ENCODE results near the gene PNMA5. TPM values are rescaled to one million over a fixed set of nuclear protein-coding genes. Genes with fewer than 3 reads are reported as not detected.
"Not testable (repeated sequence)": the region's sequence is repeated elsewhere in the genome, so short reads cannot be mapped to it uniquely, and the experiment has no call there.

PNMA5 gene
- total RNA-seq, 2 experiments from 2014 or later: 0.15 TPM; not detected in 1

DNA sequence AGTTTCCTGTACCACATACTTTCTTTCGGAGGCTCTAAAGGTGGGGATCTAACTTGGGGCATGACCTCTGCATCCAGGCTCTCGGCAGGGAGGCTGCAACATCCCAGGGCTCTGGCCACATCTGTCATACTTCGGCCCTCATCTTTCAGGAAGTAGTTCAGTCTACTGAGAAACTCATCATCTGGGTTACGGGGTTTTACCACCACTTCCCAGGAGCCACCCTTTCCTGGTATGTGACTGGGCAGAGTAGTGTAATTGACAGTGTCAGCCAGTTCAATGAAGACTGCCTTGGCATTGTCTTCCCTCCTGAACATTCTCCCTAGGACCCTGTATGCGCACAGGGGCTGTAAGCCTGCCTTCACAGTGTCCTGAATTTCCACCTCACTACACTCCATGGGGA is 2.8 kb downstream of the PNMA5 start:
- Mint-ChIP-seq H3K4me1 (peaks cover 33% of the 10 kb centered on the region), H3K27ac (peak overlapping the region; percentile 72), H3K36me3 (no peaks in the 10 kb centered on the region), H3K9me3 (ENCODE audit: low read depth) (no peaks in the 10 kb centered on the region), H3K27me3 (no peaks in the 10 kb centered on the region), H3K4me3 (no peak overlapping the region)
- CTCF ChIA-PET: interaction anchor here (1.5 kb wide), 1 partner anchor 42 kb away, joined by 3 read pairs; no protein-coding TSS in a partner anchor
- no peak for DNase-seq
- no peak for ATAC-seq

DNA sequence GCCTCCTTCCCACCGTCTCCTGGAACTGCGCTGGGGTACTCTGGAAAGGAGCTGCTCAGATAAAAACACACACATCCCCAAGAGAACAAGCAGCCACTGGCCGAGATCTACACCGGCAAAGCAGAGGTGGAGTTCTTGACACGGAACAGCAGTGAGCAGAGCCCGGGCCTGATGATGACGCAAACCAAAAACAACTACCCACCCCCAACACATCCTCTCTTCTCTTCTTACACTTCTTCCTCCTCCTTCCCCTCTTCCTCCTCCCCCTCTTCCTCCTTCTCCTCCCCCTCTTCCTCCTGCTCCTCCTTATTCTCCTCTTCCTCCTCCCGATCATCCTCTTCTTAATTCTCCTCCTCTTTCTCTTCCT is 4.6 kb downstream of the PNMA5 start:
- CTCF ChIA-PET: interaction anchor here (1.7 kb wide), 1 partner anchor 8 kb away, joined by 3 read pairs; no protein-coding TSS in a partner anchor
- Mint-ChIP-seq H3K4me3 (peak overlapping the region; percentile 50), H3K4me1 (peaks cover 33% of the 10 kb centered on the region), H3K27ac (peak overlapping the region; percentile 66), H3K36me3 (no peaks in the 10 kb centered on the region), H3K27me3 (no peaks in the 10 kb centered on the region), H3K9me3 (ENCODE audit: low read depth) (no peaks in the 10 kb centered on the region)
- ATAC-seq: peak; percentile 52
- no peak for DNase-seq

DNA sequence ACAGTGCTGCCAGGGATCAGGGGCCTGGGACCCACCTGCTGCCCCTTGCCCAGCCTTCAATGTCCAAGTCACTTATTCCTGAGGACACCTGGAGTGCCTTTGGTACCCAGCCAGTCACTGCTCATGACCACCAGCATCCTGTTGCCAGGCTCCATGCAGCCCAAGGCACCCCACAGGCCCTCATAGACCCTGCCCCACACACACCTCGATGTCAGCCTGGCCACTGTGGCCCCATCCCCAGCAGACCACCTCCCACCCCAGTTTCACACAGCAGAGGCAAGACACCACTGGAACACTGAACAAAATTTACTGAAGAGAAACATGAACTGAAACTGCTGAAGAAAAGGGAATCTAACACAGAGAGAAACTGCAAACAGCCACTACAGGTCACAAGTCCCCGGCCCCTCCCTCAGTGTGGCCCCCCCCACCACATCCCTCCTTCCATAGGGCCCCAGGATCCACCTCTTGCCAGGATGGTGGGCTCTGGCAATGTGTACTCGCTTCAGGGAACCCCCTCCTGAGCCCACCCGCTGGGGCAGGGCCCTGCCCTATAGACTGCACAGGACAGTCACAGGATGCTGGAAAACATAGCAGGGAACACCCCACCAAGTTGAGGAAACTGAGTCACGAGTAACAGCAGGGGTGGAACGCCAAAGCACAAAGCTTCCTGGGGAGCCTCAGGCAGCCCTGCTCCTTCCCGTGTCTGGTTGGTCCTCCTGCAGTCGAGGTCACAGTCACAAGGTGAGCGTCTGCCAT is 5.2 kb downstream of the PNMA5 start:
- ATAC-seq (peak; percentile 18), DNase-seq (no peak)
- H3K4me1 Mint-ChIP-seq: peaks cover 33% of the 10 kb centered on the region
- no peaks in the 10 kb centered on the region for H3K36me3 Mint-ChIP-seq
- H3K9me3 Mint-ChIP-seq (ENCODE audit: low read depth): no peaks in the 10 kb centered on the region
- CTCF ChIA-PET: interaction anchor here (1.7 kb wide), 1 partner anchor 9 kb away, joined by 3 read pairs; no protein-coding TSS in a partner anchor
- no peaks in the 10 kb centered on the region for H3K27me3 Mint-ChIP-seq
- H3K27ac Mint-ChIP-seq: peak overlapping the region; percentile 66
- H3K4me3 Mint-ChIP-seq: peak overlapping the region; percentile 50

DNA sequence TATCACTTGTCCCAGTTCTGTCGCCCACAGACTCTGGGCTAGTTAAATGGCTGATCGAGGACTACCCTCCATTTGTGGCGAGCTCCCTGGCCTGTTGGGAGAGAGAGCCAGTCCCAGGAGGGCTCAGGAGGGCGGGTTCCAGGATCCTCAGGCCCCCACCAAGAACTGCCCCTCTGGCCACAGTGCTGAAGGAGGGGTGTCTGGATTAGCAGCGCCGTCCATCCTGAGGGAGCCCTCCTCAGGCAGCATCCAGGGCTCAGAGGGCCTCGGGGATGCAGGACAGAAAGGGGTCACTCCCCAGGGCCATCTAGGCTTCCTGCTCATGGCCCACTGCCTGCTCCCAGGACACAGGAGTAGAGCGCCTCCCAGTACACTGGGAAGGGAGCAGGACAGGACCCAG is 6.1 kb downstream of the PNMA5 start:
- ATAC-seq: no peak
- H3K27ac Mint-ChIP-seq: no peak overlapping the region
- no peaks in the 10 kb centered on the region for H3K27me3 Mint-ChIP-seq
- DNase-seq: no peak
- CTCF ChIA-PET: no interaction called here
- no peaks in the 10 kb centered on the region for H3K36me3 Mint-ChIP-seq
- peaks cover 33% of the 10 kb centered on the region for H3K4me1 Mint-ChIP-seq
- H3K9me3 Mint-ChIP-seq (ENCODE audit: low read depth): no peaks in the 10 kb centered on the region
- no peak overlapping the region for H3K4me3 Mint-ChIP-seq

DNA sequence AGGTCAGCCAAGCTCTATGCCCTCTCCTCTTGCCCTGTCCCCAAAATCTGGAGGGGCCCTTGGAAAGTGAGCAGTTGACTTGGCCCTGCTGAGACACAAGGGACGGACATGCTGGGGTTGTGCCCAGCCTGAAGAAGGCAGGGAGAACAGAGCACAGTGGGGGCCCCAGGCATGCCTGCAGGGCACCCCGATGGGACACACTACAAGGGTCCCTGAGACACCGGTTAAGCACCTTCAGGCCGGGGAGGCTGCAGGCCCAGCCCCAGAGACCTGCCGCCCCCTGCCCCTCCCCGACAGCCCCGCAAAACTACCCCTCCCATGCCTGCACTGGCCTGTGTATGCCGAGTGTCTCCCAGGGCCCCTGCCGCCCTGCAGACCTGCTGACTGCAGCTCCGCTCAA is 6.8 kb downstream of the PNMA5 start:
- H3K4me3 Mint-ChIP-seq; H3K27ac Mint-ChIP-seq; ATAC-seq; H3K36me3 Mint-ChIP-seq; H3K27me3 Mint-ChIP-seq; CTCF ChIA-PET; H3K9me3 Mint-ChIP-seq (ENCODE audit: low read depth); DNase-seq: not testable (repeated sequence)
- H3K4me1 Mint-ChIP-seq: peaks cover 32% of the 10 kb centered on the region

DNA sequence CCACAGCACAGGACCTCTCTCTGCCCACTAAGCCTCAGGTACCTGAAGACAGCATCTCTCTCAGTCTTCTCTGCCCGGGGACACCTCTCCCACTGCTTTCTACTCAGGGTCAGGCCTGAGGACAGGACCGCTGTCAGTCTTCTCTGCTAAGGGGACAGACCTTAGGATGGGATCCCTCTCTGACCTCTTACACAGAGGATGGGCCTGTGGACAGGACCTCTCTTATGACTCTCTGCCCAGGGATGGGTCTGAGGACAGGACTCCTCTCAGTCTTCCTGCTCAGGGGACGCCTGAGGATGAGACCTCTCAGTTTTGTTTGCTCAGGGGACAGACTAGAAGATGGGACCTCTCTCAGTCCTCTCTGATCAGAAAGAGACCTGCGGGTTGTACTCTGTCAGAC is 8.5 kb downstream of the PNMA5 start:
- CTCF ChIA-PET; ATAC-seq; H3K27me3 Mint-ChIP-seq; H3K4me3 Mint-ChIP-seq; DNase-seq; H3K9me3 Mint-ChIP-seq (ENCODE audit: low read depth); H3K27ac Mint-ChIP-seq; H3K36me3 Mint-ChIP-seq: not testable (repeated sequence)
- peaks cover 14% of the 10 kb centered on the region for H3K4me1 Mint-ChIP-seq

DNA sequence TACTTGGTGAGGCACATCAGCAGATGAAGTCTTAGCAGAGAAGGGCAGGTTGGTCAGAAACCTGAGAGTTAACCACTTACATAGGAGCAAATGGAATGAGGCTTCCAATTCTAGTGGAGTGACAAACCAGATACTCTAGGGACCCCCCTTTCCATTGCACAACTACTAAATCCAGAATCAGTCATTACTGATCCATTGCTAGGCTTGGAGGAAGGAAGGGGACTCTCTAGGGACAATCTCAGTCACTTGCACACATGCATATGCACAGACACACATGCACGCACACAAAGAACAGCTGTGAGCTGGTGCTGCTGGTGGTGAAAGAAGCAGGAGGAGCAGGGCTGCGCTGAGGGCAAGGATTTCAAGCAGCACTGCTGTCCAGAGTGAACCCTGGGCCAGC is 25.7 kb downstream of the PNMA5 start:
- H3K36me3 Mint-ChIP-seq: no peaks in the 10 kb centered on the region
- no peak overlapping the region for H3K4me3 Mint-ChIP-seq
- H3K9me3 Mint-ChIP-seq (ENCODE audit: low read depth): no peaks in the 10 kb centered on the region
- CTCF ChIA-PET: no interaction called here
- DNase-seq (no peak), ATAC-seq (no peak)
- H3K27me3 Mint-ChIP-seq: no peaks in the 10 kb centered on the region
- H3K4me1 Mint-ChIP-seq: no peaks in the 10 kb centered on the region
- no peak overlapping the region for H3K27ac Mint-ChIP-seq

DNA sequence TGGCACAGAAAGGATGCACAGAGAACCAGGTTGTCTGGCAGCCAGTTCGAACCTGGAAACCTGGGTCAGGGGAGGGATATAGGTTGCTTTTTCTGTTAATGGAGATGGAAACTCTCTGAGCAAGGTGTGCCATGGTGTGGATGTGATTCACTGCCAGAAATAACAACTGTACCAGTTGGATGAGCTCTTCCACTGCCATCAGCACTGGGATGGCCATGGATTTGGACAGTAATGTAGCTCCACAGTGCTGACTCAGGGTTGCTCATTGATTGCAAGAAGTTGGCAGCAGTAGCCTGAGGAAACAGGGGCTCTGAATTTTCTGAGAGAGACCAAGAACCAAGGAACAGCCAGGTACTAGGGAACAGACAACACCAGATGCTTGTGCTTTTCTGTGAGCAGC is 33.8 kb downstream of the PNMA5 start:
- CTCF ChIA-PET: interaction anchor here (0.8 to 2.6 kb wide), 4 partner anchors 18 to 707 kb away, joined by 3 to 10 read pairs (median 6); no protein-coding TSS in a partner anchor
- no peaks in the 10 kb centered on the region for H3K9me3 Mint-ChIP-seq (ENCODE audit: low read depth)
- H3K27me3 Mint-ChIP-seq: no peaks in the 10 kb centered on the region
- H3K4me3 Mint-ChIP-seq: no peak overlapping the region
- H3K36me3 Mint-ChIP-seq: no peaks in the 10 kb centered on the region
- no peak overlapping the region for H3K27ac Mint-ChIP-seq
- DNase-seq (no peak), ATAC-seq (no peak)
- H3K4me1 Mint-ChIP-seq: peaks cover 10% of the 10 kb centered on the region

DNA sequence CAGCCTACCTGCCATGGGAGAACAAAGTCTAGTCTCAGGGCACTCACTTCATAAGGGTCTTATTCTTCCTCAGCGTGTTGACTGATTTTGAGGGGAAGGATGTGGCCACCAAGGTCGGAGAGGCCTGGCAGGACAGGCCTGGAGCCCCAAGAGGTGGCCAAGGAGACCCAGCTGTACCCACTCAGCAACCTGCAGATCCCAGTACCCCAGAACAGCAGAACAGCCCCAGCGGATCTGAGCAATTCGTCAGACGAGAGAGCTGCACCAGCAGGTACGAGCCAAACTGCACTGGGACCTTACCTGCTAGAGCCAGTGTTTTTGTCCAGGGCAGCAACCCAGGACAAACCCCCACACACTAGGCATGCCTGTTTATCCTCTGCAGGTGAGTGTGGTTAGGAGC is 34.3 kb downstream of the PNMA5 start:
- no peaks in the 10 kb centered on the region for H3K27me3 Mint-ChIP-seq
- no peaks in the 10 kb centered on the region for H3K36me3 Mint-ChIP-seq
- CTCF ChIA-PET: interaction anchor here (0.8 to 2.6 kb wide), 6 partner anchors 18 to 707 kb away, joined by 3 to 10 read pairs (median 4); partner anchors contain the start of gene HAUS7
- DNase-seq (no peak), ATAC-seq (no peak)
- H3K9me3 Mint-ChIP-seq (ENCODE audit: low read depth): no peaks in the 10 kb centered on the region
- H3K27ac Mint-ChIP-seq: no peak overlapping the region
- peaks cover 10% of the 10 kb centered on the region for H3K4me1 Mint-ChIP-seq
- H3K4me3 Mint-ChIP-seq: no peak overlapping the region

DNA sequence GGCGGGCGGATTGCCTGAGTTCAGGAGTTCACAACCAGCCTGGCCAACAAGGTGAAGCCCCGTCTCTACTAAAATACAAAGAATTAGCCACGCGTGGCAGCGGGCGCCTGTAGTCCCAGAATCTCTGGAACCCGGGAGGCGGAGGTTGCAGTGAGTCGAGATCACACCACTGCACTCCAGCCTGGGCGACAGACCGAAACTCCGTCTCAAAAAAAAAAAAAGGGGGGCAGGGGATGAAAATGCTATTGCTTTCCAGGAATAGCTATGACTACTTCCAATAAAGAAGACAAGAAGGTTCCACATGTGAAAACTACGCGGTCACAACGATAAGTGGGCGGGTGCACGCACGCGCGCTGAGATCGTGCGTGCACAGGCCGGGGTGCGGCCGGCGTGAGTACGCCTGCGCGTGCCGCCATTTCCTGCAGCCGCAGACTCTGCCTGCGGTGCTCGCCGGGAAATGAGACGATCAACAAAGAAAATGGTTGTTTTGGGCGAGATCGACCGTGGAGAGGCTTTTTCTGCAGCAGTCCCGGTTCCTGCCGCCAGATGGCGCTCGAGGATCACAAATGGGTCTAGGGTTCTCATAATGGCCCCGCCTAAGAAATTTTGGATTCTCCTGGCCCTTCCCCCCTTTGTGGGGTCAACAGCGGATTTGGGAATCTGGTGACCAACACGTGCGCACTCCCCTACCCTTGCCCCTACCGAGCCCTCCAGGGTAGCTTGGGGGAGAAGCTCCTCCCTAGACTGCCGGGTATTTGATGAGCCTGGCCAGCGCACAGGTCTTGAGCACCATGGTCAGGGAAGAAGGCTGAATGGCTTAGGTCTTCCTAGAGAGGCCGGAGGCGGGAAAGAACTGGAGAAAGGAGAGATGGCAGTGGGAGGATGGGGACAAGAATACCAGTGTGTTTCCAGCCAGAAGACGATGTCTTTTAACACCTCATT is 35.1 kb downstream of the PNMA5 start:
- ATAC-seq: peak; percentile 98
- CTCF ChIA-PET: interaction anchor here (0.6 to 2.8 kb wide), 6 partner anchors 12 to 708 kb away, joined by 3 to 19 read pairs (median 8); partner anchors contain the start of gene HAUS7
- H3K36me3 Mint-ChIP-seq: no peaks in the 10 kb centered on the region
- H3K27ac Mint-ChIP-seq: peak overlapping the region; percentile 84
- H3K4me1 Mint-ChIP-seq: peaks cover 10% of the 10 kb centered on the region
- no peaks in the 10 kb centered on the region for H3K27me3 Mint-ChIP-seq
- peak overlapping the region; percentile 70 for H3K4me3 Mint-ChIP-seq
- peak; percentile 92 for DNase-seq
- no peaks in the 10 kb centered on the region for H3K9me3 Mint-ChIP-seq (ENCODE audit: low read depth)

DNA sequence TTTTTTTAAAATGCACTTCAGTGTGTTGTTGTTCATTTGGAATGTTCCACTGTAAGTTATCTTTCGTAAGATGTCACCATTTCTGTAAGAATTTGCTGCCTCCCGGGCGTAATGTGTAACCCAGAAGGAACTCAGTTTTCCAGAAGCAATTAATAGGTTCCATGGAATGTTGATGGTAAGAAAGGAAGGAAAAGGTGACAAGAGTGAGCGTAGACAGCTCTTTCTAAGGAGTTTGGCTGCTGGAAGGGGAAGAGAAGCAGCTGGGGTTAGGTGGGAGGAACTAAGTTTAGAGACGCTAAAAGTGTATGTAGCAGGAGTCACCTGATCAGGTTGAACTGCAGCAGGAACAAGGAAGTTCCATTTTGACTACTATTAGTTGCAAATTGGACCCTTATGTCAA is 35.9 kb downstream of the PNMA5 start:
- peak overlapping the region; percentile 70 for H3K4me3 Mint-ChIP-seq
- H3K36me3 Mint-ChIP-seq: no peaks in the 10 kb centered on the region
- no peaks in the 10 kb centered on the region for H3K9me3 Mint-ChIP-seq (ENCODE audit: low read depth)
- CTCF ChIA-PET: interaction anchor here (1.0 to 2.8 kb wide), 5 partner anchors 16 to 709 kb away, joined by 4 to 19 read pairs (median 9); partner anchors contain the start of gene HAUS7
- no peak for DNase-seq
- H3K4me1 Mint-ChIP-seq: peaks cover 10% of the 10 kb centered on the region
- H3K27ac Mint-ChIP-seq: peak overlapping the region; percentile 84
- ATAC-seq: no peak
- H3K27me3 Mint-ChIP-seq: no peaks in the 10 kb centered on the region

DNA sequence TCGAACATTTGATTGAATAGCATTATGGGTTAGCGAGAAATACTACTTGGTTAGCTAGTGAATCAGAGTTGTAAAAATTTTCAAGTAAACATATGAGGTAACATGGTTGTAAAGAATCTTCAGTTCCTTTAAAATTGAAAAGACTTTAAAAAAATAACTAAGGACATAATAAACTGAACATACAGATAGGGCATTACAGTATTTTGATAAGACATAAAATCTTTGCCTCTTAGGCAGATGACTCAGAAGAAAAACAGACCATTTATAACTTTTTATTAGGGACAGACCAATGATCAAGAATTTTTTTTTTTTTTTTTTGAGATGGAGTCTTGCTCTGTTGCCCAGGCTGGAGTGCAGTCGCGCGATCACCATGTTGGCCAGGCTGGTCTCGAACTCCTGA is 43.1 kb downstream of the PNMA5 start:
- no peaks in the 10 kb centered on the region for H3K36me3 Mint-ChIP-seq

DNA sequence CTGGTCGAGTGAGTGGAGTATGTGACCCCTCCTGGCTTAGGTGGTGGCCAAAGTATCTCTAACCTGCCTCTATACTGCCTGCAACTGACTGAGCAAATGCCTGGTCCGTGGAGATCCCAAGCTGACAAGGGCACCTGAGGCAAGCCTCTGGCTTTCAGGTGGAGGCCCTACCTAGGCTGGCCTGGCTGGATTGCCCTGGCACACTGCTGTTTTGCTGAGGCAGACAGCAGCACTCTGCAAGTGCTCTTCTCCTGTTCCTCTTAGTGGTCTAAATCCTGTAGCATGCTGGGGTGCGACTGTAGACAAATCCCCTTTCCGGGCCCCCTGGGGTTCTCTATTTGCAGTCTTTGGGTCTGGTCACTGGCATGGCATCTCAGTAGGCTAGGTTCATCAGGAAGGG is 44.8 kb downstream of the PNMA5 start:
- Mint-ChIP-seq H3K27me3 (no peaks in the 10 kb centered on the region), H3K9me3 (ENCODE audit: low read depth) (no peaks in the 10 kb centered on the region), H3K4me3 (no peak overlapping the region), H3K27ac (no peak overlapping the region), H3K36me3 (no peaks in the 10 kb centered on the region), H3K4me1 (no peaks in the 10 kb centered on the region)
- DNase-seq: no peak
- CTCF ChIA-PET: no interaction called here
- ATAC-seq: no peak

More for the DNA sequence above, 43.1 kb downstream of the PNMA5 start:
- Mint-ChIP-seq H3K4me3 (no peak overlapping the region), H3K27ac (no peak overlapping the region), H3K9me3 (ENCODE audit: low read depth) (no peaks in the 10 kb centered on the region), H3K27me3 (no peaks in the 10 kb centered on the region), H3K4me1 (no peaks in the 10 kb centered on the region)
- ATAC-seq (no peak), DNase-seq (no peak)
- CTCF ChIA-PET: interaction anchor here (0.6 kb wide), 1 partner anchor 9 kb away, joined by 3 read pairs; no protein-coding TSS in a partner anchor
